CMK (cell line): ENCODE results near the gene TMEM132D.
"Not testable (repeated sequence)": the region's sequence is repeated elsewhere in the genome, so short reads cannot be mapped to it uniquely, and the experiment has no call there.

ENCODE experiments used
- DNase-seq: peaks from one replicate; pipeline ENCODE4 v3.0.0-alpha.2; 2010; ENCODE audit warnings: low read depth

TMEM132D gene

GRCh38 chr12:129067491-129067890 lies 836.3 kb downstream of the TMEM132D start:
- no peak for DNase-seq

GRCh38 chr12:129064209-129064855 lies 839.5 kb downstream of the TMEM132D start:
- no peak for DNase-seq

GRCh38 chr12:129063600-129063999 lies 840.2 kb downstream of the TMEM132D start:
- no peak for DNase-seq

GRCh38 chr12:129053232-129053631 lies 850.6 kb downstream of the TMEM132D start:
- no peak for DNase-seq

- DNase-seq, result no peak
Observed at GRCh38 chr12:129052373-129052772, 851.5 kb downstream of the TMEM132D start.

GRCh38 chr12:129049917-129050316 lies 853.9 kb downstream of the TMEM132D start:
- peak; percentile 3 for DNase-seq

GRCh38 chr12:129043334-129043733 lies 860.5 kb downstream of the TMEM132D start:
- not testable (repeated sequence) for DNase-seq

- no peak for DNase-seq
Observed at GRCh38 chr12:129036135-129036534, 867.7 kb downstream of the TMEM132D start.

- DNase-seq, result no peak
Observed at GRCh38 chr12:129034558-129035289, 869.1 kb downstream of the TMEM132D start.

- no peak for DNase-seq
Observed at GRCh38 chr12:129028844-129029243, 875.0 kb downstream of the TMEM132D start.

GRCh38 chr12:129025055-129025454 lies 878.8 kb downstream of the TMEM132D start:
- no peak for DNase-seq
